Activated CD4-positive, alpha-beta T cell treated with anti-CD3 and anti-CD28 coated beads, Interleukin-2, amount 10 ng/mL, durations not matched to agents 7 days and 5 days (primary cell): ENCODE measurements around the gene CD19. TPM values are rescaled to one million over a fixed set of nuclear protein-coding genes. Genes with fewer than 3 reads are reported as not detected.
"Not testable (repeated sequence)": the region's sequence is repeated elsewhere in the genome, so short reads cannot be mapped to it uniquely, and the experiment has no call there.

ENCODE experiments used
- CTCF ChIA-PET: fragments of 350-600 bp; sonication (Branson Sonifier 250); formaldehyde crosslinking; loops from one replicate; lab custom pipeline; 2021; ENCODE audit warnings: antibody characterized with exemption; lab: Charles Lee
- POLR2A ChIA-PET: fragments of 350-600 bp; sonication (Branson Sonifier 250); formaldehyde crosslinking; loops from one replicate; lab custom pipeline; 2021; ENCODE audit warnings: antibody characterized with exemption; lab: Charles Lee
- DNase-seq: peaks from one replicate; pipeline ENCODE4 v3.0.0-alpha.2; 2020
- H3K27ac Mint-ChIP-seq: one replicate; pipeline ENCODE4 v1.8.0; 2021; ENCODE audit warnings: mild to moderate bottlenecking, moderate library complexity, mixed read lengths
- H3K27me3 Mint-ChIP-seq: one replicate; pipeline ENCODE4 v1.8.0; 2021; ENCODE audit warnings: mixed read lengths
- H3K36me3 Mint-ChIP-seq: one replicate; pipeline ENCODE4 v1.8.0; 2021; ENCODE audit warnings: low read depth, mixed read lengths
- H3K4me1 Mint-ChIP-seq: one replicate; pipeline ENCODE4 v1.8.0; 2021; ENCODE audit warnings: mixed read lengths
- H3K4me3 Mint-ChIP-seq: one replicate; pipeline ENCODE4 v1.8.0; 2021; ENCODE audit warnings: mild to moderate bottlenecking, moderate library complexity, mixed read lengths
- H3K9me3 Mint-ChIP-seq: one replicate; pipeline ENCODE4 v1.8.0; 2021; ENCODE audit warnings: mixed read lengths
- total RNA-seq, 2 experiments: library from RNA; stranded (reverse); gene quantifications; one replicate each; pipeline ENCODE4 v1.2.3, GENCODE V29; 2021

Gene CD19
- total RNA-seq, 2 experiments from 2014 or later = 0.12 TPM; not detected in 1

GRCh38 chr16:28977703-28978662, 46.2 kb downstream of the CD19 start:
- H3K9me3 Mint-ChIP-seq = peaks cover 5% of the 10 kb centered on the region
- H3K4me1 Mint-ChIP-seq = peaks cover 46% of the 10 kb centered on the region
- DNase-seq = peak; percentile 32
- no peaks in the 10 kb centered on the region for H3K27me3 Mint-ChIP-seq
- no peak overlapping the region for H3K4me3 Mint-ChIP-seq
- H3K27ac Mint-ChIP-seq = no peak overlapping the region
- H3K36me3 Mint-ChIP-seq = peaks cover 36% of the 10 kb centered on the region
- CTCF ChIA-PET = interaction anchor here (0.5 to 1.6 kb wide), 6 partner anchors 8 to 103 kb away, joined by 3 to 6 read pairs (median 4); no protein-coding TSS in a partner anchor
- POLR2A ChIA-PET = no interaction called here

DNA sequence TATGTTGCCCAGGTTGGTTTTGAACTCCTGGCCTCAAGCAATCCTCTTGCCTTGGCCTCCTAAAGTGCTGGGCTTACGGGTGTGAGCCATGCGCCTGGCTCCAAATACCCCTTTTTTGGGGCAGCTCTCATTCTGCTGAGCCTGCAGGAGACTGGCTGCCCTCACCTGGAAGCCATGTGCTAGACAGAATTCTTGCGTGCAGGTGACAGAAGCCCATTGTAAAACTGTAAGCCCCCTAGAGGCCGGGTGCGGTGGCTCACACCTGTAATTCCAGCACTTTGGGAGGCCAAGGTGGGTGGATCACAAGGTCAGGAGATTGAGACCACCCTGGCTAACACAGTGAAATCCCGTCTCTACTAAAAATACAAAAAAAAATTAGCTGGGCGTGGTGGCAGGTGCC, 48.6 kb downstream of the CD19 start:
- DNase-seq, H3K27ac Mint-ChIP-seq, H3K4me3 Mint-ChIP-seq, POLR2A ChIA-PET, H3K27me3 Mint-ChIP-seq, H3K9me3 Mint-ChIP-seq: not testable (repeated sequence)
- CTCF ChIA-PET = interaction anchor here (1.2 to 1.4 kb wide), 2 partner anchors 18 to 44 kb away, joined by 3 read pairs; no protein-coding TSS in a partner anchor
- H3K36me3 Mint-ChIP-seq = peaks cover 53% of the 10 kb centered on the region
- peaks cover 48% of the 10 kb centered on the region for H3K4me1 Mint-ChIP-seq

DNA sequence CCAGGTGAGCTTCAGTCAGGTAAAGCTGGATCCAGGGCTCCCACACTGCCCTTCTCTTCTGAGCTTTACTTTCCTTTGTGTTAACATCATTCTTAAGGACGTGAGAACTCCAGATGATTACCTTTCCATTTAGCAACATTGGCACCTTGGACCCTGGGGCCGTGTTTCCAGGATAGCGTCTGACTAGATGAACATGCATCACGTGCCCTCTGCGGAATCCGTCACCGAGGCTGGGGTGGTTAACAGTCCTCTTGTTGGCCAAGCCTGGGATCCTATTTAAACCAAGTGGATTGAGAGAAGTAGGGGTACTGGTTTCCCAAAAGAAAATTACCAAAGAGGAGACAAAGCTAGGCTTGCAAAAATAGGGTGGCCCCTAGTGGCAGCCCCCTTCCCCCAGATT, 49.2 kb downstream of the CD19 start:
- POLR2A ChIA-PET = no interaction called here

DNA sequence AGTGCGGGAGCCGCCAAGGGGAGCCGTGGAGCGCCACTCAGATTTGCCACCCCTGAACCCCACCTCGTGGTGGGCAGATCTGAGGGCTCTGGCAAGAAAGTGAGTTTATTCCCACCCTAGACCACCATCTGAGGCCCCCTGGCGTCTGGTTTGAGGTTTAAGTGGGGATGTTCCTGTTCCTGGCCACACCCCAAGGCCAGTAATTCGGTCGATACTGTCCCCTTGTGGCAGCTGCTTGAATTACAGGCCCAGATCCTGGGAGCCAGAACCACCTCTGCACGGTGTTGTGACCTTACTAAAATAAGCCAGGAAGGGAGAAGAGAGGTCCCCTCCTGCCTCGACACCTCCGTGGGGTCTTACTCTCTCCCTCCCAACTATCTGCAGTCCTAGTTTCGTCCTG, 49.7 kb downstream of the CD19 start:
- peak; percentile 36 for DNase-seq
- H3K4me1 Mint-ChIP-seq = peaks cover 36% of the 10 kb centered on the region
- ChIA-PET CTCF (interaction anchor here (1.4 kb wide), 1 partner anchor 19 kb away, joined by 3 read pairs; no protein-coding TSS in a partner anchor), POLR2A (no interaction called here)
- peaks cover 62% of the 10 kb centered on the region for H3K36me3 Mint-ChIP-seq
- no peaks in the 10 kb centered on the region for H3K27me3 Mint-ChIP-seq
- H3K4me3 Mint-ChIP-seq = no peak overlapping the region
- H3K9me3 Mint-ChIP-seq = peaks cover 5% of the 10 kb centered on the region
- no peak overlapping the region for H3K27ac Mint-ChIP-seq

More for the DNA sequence above, 49.2 kb downstream of the CD19 start:
- no peak for DNase-seq
- H3K27ac Mint-ChIP-seq = no peak overlapping the region
- no peak overlapping the region for H3K4me3 Mint-ChIP-seq
- H3K27me3 Mint-ChIP-seq = no peaks in the 10 kb centered on the region
- peaks cover 56% of the 10 kb centered on the region for H3K36me3 Mint-ChIP-seq
- CTCF ChIA-PET = interaction anchor here (1.2 to 1.4 kb wide), 2 partner anchors 18 to 43 kb away, joined by 3 read pairs; no protein-coding TSS in a partner anchor
- peaks cover 5% of the 10 kb centered on the region for H3K9me3 Mint-ChIP-seq
- H3K4me1 Mint-ChIP-seq = peaks cover 42% of the 10 kb centered on the region

GRCh38 chr16:28982418-28982817, 50.6 kb downstream of the CD19 start:
- ChIA-PET CTCF (interaction anchor here (1.1 to 1.9 kb wide), 3 partner anchors 10 to 37 kb away, joined by 3 to 8 read pairs (median 4); no protein-coding TSS in a partner anchor), POLR2A (no interaction called here)
- Mint-ChIP-seq H3K9me3 (peaks cover 9% of the 10 kb centered on the region), H3K27ac (peak overlapping the region; percentile 41), H3K4me1 (peaks cover 35% of the 10 kb centered on the region), H3K27me3 (no peaks in the 10 kb centered on the region), H3K36me3 (peaks cover 71% of the 10 kb centered on the region), H3K4me3 (no peak overlapping the region)
- DNase-seq = no peak

DNA sequence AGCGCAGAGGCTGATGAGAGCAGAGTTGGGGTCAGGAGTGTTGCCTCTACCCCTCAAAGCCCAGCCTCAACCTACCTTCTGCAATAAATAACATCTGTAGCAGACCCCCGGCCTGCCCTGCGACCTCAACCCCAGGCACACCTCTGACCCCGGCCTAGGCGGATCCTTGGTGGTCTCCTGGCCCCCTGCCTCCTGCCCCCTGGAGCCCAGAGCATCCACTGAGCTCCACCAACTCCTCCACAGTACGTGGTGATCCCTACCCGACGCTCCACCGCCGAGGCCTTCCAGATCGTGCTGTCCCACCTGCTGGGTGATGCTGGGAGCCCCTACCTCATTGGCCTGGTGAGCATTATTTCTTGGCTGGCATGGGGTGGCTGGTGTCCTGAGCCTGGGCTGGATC, 51.2 kb downstream of the CD19 start:
- peaks cover 12% of the 10 kb centered on the region for H3K9me3 Mint-ChIP-seq
- H3K36me3 Mint-ChIP-seq = peaks cover 75% of the 10 kb centered on the region
- no peak overlapping the region for H3K4me3 Mint-ChIP-seq
- H3K4me1 Mint-ChIP-seq = peaks cover 35% of the 10 kb centered on the region
- ChIA-PET POLR2A (no interaction called here), CTCF (interaction anchor here (0.6 to 1.9 kb wide), 4 partner anchors 9 to 1653 kb away, joined by 3 to 8 read pairs (median 4); no protein-coding TSS in a partner anchor)
- no peaks in the 10 kb centered on the region for H3K27me3 Mint-ChIP-seq
- no peak for DNase-seq
- H3K27ac Mint-ChIP-seq = peak overlapping the region; percentile 92

DNA sequence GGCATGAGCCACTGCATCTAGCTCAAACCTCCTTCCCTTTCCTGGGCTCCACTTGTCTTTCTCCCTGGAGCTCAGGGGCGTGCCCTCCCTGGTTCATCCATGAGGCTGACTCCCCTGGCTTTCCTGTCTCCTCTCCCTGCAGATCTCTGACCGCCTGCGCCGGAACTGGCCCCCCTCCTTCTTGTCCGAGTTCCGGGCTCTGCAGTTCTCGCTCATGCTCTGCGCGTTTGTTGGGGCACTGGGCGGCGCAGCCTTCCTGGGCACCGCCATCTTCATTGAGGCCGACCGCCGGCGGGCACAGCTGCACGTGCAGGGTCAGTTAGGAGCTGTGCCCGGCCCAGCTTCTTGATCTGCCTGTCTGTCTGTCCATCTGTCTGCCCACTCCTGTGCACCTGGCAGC, 51.9 kb downstream of the CD19 start:
- ChIA-PET CTCF (interaction anchor here (0.6 to 1.9 kb wide), 4 partner anchors 11 to 1652 kb away, joined by 3 to 8 read pairs (median 4); no protein-coding TSS in a partner anchor), POLR2A (no interaction called here)
- H3K4me3 Mint-ChIP-seq = peak overlapping the region; percentile 100
- no peak for DNase-seq
- H3K36me3 Mint-ChIP-seq = peaks cover 75% of the 10 kb centered on the region
- peaks cover 37% of the 10 kb centered on the region for H3K4me1 Mint-ChIP-seq
- no peaks in the 10 kb centered on the region for H3K27me3 Mint-ChIP-seq
- peaks cover 12% of the 10 kb centered on the region for H3K9me3 Mint-ChIP-seq
- peak overlapping the region; percentile 92 for H3K27ac Mint-ChIP-seq

GRCh38 chr16:28984091-28984490, 52.3 kb downstream of the CD19 start:
- peaks cover 12% of the 10 kb centered on the region for H3K9me3 Mint-ChIP-seq
- POLR2A ChIA-PET = no interaction called here
- peaks cover 41% of the 10 kb centered on the region for H3K4me1 Mint-ChIP-seq

DNA sequence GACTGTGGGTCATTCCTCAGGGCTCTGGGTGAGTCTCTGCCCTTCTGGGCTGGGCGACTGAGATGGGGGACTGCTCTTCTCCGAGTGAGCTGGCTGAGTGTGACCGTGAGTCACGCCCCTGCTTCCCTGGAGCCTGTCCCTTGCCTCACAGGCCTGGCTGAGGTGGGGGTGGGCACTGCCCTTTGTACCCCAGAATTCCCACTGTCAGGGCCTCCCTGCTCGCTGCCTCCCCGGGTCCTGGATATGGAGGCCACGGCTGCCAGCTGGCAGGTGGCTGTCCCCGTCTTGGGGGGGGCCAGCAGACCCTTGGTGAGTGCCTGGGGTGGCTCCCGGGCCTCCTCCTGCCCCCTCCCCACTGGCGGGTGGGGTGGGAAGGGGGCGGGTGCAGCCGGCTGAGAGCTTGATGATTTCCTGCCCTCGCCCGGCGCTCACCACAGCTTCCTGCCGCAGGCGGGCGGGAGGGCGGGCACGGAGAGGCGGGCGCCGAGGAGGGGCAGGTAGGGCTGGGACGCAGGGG, 52.9 kb downstream of the CD19 start, which contains the start of gene LAT:
Gene LAT (plus strand): TSS at position 434 of the 517 bp plus-strand sequence. CDS start 366 bp downstream, outside the sequence.
- H3K27ac Mint-ChIP-seq = peak within 1 kb of the TSS; percentile 97

More at GRCh38 chr16:28984091-28984490, 52.3 kb downstream of the CD19 start:
- Mint-ChIP-seq H3K4me3 (peak overlapping the region; percentile 100), H3K36me3 (peaks cover 77% of the 10 kb centered on the region), H3K27ac (peak overlapping the region; percentile 92), H3K27me3 (no peaks in the 10 kb centered on the region)
- DNase-seq = no peak
- CTCF ChIA-PET = interaction anchor here (0.8 to 1.9 kb wide), 2 partner anchors 37 to 39 kb away, joined by 3 to 8 read pairs; no protein-coding TSS in a partner anchor

DNA sequence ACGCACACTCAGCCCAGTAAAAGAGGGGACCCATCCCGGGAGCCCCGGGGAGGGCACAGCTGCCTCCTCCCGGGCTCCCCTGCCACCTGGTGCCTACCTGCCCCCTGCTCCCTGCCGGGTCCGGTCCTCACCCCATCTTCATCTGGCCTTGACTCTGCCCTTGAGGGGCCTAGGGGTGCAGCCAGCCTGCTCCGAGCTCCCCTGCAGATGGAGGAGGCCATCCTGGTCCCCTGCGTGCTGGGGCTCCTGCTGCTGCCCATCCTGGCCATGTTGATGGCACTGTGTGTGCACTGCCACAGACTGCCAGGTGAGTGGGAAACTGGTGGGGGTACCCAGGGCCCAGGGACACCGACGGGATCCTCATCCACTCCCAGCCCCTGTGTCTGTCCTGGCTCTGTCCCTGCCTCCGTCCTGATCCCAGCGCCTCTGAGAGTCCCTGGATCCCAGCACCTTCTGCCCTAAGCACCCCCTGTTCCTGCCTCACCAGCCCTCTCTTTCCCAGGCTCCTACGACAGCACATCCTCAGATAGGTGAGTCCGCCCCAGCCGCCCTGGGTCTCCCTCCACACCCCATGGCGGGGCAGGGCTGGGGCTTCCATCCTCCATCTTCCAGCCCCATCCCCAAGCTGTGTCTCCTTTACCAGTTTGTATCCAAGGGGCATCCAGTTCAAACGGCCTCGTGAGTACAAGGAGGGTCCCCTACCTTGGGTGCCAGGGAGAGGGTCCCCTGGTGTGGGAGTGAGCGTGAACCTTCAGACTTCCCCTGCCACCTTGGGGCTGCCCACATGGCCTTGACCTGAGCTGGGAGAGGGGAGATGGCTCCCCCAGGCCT, 53.7 kb downstream of the CD19 start:
- H3K4me3 Mint-ChIP-seq = peak overlapping the region; percentile 100
- H3K9me3 Mint-ChIP-seq = peaks cover 12% of the 10 kb centered on the region
- peak overlapping the region; percentile 97 for H3K27ac Mint-ChIP-seq
- no peaks in the 10 kb centered on the region for H3K27me3 Mint-ChIP-seq
- DNase-seq = no peak
- ChIA-PET CTCF (interaction anchor here (1.0 to 1.3 kb wide), 4 partner anchors 8 to 40 kb away, joined by 4 read pairs; no protein-coding TSS in a partner anchor), POLR2A (no interaction called here)
- H3K36me3 Mint-ChIP-seq = peaks cover 89% of the 10 kb centered on the region
- peaks cover 54% of the 10 kb centered on the region for H3K4me1 Mint-ChIP-seq

More for the DNA sequence above, 52.9 kb downstream of the CD19 start, which contains the start of gene LAT:
- ChIA-PET POLR2A (no interaction called here), CTCF (interaction anchor here (1.0 to 1.3 kb wide), 2 partner anchors 10 to 40 kb away, joined by 4 read pairs; no protein-coding TSS in a partner anchor)
- Mint-ChIP-seq H3K36me3 (peaks cover 83% of the 10 kb centered on the region), H3K4me3 (peak within 1 kb of the TSS; percentile 100), H3K4me1 (peaks cover 47% of the 10 kb centered on the region), H3K9me3 (peaks cover 12% of the 10 kb centered on the region), H3K27me3 (no peaks in the 10 kb centered on the region)
- peak; percentile 84 for DNase-seq

- H3K9me3 Mint-ChIP-seq = peaks cover 12% of the 10 kb centered on the region
- H3K27ac Mint-ChIP-seq = peak overlapping the region; percentile 97
- DNase-seq = no peak
- CTCF ChIA-PET = interaction anchor here (1.0 to 2.1 kb wide), 4 partner anchors 8 to 35 kb away, joined by 3 to 6 read pairs (median 4); partner anchors contain the start of gene SPNS1
- H3K4me3 Mint-ChIP-seq = peak overlapping the region; percentile 100
- peaks cover 58% of the 10 kb centered on the region for H3K4me1 Mint-ChIP-seq
- peaks cover 91% of the 10 kb centered on the region for H3K36me3 Mint-ChIP-seq
- POLR2A ChIA-PET = no interaction called here
- no peaks in the 10 kb centered on the region for H3K27me3 Mint-ChIP-seq
These were observed 54.3 kb downstream of the CD19 start for GRCh38 chr16:28986046-28986445.
